Body of pancreas (tissue), 4 donors: Measurements from ENCODE around the gene RFTN2.

ENCODE experiments used
- POLR2A ChIP-seq, 3 donors: fragments of 450-650 bp; IDR thresholded peaks; one replicate each; pipeline ENCODE4 v1.6.1; 2016; ENCODE audit warnings: antibody characterized with exemption in 3 of 3, mild to moderate bottlenecking in 2 of 3
- TF ChIP-seq, protein P1 (sequence below), 7 experiments: fragments of 450-650 bp in 4 of 7; fragments of 200-600 bp in 3 of 7; sonication (generic) in 3 of 7; IDR thresholded peaks; one replicate each; pipeline ENCODE4 v1.5.1; 2016 to 2019; ENCODE audit warnings: antibody characterized with exemption in 7 of 7

- no peak for TF ChIP-seq POLR2A (IDR thresholded peaks at IDR 0.05)
- TF ChIP-seq, protein P1, sequence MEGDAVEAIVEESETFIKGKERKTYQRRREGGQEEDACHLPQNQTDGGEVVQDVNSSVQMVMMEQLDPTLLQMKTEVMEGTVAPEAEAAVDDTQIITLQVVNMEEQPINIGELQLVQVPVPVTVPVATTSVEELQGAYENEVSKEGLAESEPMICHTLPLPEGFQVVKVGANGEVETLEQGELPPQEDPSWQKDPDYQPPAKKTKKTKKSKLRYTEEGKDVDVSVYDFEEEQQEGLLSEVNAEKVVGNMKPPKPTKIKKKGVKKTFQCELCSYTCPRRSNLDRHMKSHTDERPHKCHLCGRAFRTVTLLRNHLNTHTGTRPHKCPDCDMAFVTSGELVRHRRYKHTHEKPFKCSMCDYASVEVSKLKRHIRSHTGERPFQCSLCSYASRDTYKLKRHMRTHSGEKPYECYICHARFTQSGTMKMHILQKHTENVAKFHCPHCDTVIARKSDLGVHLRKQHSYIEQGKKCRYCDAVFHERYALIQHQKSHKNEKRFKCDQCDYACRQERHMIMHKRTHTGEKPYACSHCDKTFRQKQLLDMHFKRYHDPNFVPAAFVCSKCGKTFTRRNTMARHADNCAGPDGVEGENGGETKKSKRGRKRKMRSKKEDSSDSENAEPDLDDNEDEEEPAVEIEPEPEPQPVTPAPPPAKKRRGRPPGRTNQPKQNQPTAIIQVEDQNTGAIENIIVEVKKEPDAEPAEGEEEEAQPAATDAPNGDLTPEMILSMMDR (IDR thresholded peaks at IDR 0.05), result no peak
Measured at GRCh38 chr2:197675246-197675645, at the start of gene RFTN2.
